Activated CD4-positive, alpha-beta memory T cell treated with anti-CD3 and anti-CD28 coated beads for 36 hours (primary cell): ENCODE data around the gene CPB2. TPM values are rescaled to one million over a fixed set of nuclear protein-coding genes. Genes with fewer than 3 reads are reported as not detected.

ENCODE experiments used
- CTCF ChIA-PET: fragments of 350-600 bp; sonication (Branson Sonifier 250); formaldehyde crosslinking; loops from one replicate; lab custom pipeline; 2021; ENCODE audit warnings: antibody characterized with exemption, inconsistent platforms; lab: Charles Lee
- POLR2A ChIA-PET: fragments of 350-600 bp; sonication (Branson Sonifier 250); formaldehyde crosslinking; loops from one replicate; lab custom pipeline; 2021; ENCODE audit warnings: antibody characterized with exemption; lab: Charles Lee
- DNase-seq: peaks from one replicate; pipeline ENCODE4 v3.0.0-alpha.2; 2020
- H3K27ac Mint-ChIP-seq: one replicate; pipeline ENCODE4 v1.8.0; 2021; ENCODE audit warnings: mixed read lengths
- H3K27me3 Mint-ChIP-seq: one replicate; pipeline ENCODE4 v1.8.0; 2021; ENCODE audit warnings: mixed read lengths
- H3K36me3 Mint-ChIP-seq: one replicate; pipeline ENCODE4 v1.8.0; 2021; ENCODE audit warnings: mixed read lengths
- H3K4me1 Mint-ChIP-seq: one replicate; pipeline ENCODE4 v1.8.0; 2021; ENCODE audit warnings: low read depth, mixed read lengths
- H3K4me3 Mint-ChIP-seq: one replicate; pipeline ENCODE4 v1.8.0; 2021; ENCODE audit warnings: mild to moderate bottlenecking, mixed read lengths
- H3K9me3 Mint-ChIP-seq: one replicate; pipeline ENCODE4 v1.8.0; 2021; ENCODE audit warnings: mixed read lengths
- intact Hi-C: fragments of 100-400 bp; cut with micrococcal nuclease; formaldehyde crosslinking; loops from one replicate; pipeline ENCODE4 v1.15.1; 2023
- total RNA-seq, 2 experiments: library from RNA; stranded (reverse); gene quantifications; one replicate each; pipeline ENCODE4 v1.2.3, GENCODE V29; 2021

Gene CPB2
- total RNA-seq, 2 experiments from 2014 or later = not detected

GRCh38 chr13:46109451-46109850 is 4.6 kb upstream of the CPB2 start:
- ChIA-PET POLR2A (no interaction called here), CTCF (interaction anchor here (1.4 kb wide), 1 partner anchor 17 kb away, joined by 5 read pairs; no protein-coding TSS in a partner anchor)
- Mint-ChIP-seq H3K4me3 (no peak overlapping the region), H3K9me3 (no peaks in the 10 kb centered on the region), H3K36me3 (no peaks in the 10 kb centered on the region), H3K27me3 (peaks cover 21% of the 10 kb centered on the region), H3K4me1 (peaks cover 7% of the 10 kb centered on the region), H3K27ac (no peak overlapping the region)
- no peak for DNase-seq
- intact Hi-C loops = no loop called here

- POLR2A ChIA-PET = no interaction called here
- H3K27ac Mint-ChIP-seq = no peak overlapping the region
- H3K36me3 Mint-ChIP-seq = no peaks in the 10 kb centered on the region
- no peak for DNase-seq
- H3K27me3 Mint-ChIP-seq = peaks cover 14% of the 10 kb centered on the region
- intact Hi-C loops = no loop called here
- H3K4me3 Mint-ChIP-seq = no peak overlapping the region
- peaks cover 7% of the 10 kb centered on the region for H3K4me1 Mint-ChIP-seq
- CTCF ChIA-PET = interaction anchor here (1.3 kb wide), 1 partner anchor 21 kb away, joined by 3 read pairs; no protein-coding TSS in a partner anchor
- no peaks in the 10 kb centered on the region for H3K9me3 Mint-ChIP-seq
These were observed 2.1 kb upstream of the CPB2 start for GRCh38 chr13:46106839-46107371.

- no peak overlapping the region for H3K27ac Mint-ChIP-seq
- no peak overlapping the region for H3K4me3 Mint-ChIP-seq
- H3K9me3 Mint-ChIP-seq = no peaks in the 10 kb centered on the region
- POLR2A ChIA-PET = no interaction called here
- CTCF ChIA-PET = no interaction called here
- peaks cover 7% of the 10 kb centered on the region for H3K4me1 Mint-ChIP-seq
- H3K36me3 Mint-ChIP-seq = no peaks in the 10 kb centered on the region
- H3K27me3 Mint-ChIP-seq = peaks cover 7% of the 10 kb centered on the region
- no peak for DNase-seq
- intact Hi-C loops = no loop called here
These were observed 1.8 kb downstream of the CPB2 start for GRCh38 chr13:46103037-46103436.

- CTCF ChIA-PET = interaction anchor here (1.0 kb wide), 1 partner anchor 20 kb away, joined by 3 read pairs; no protein-coding TSS in a partner anchor
- POLR2A ChIA-PET = no interaction called here
- no peak overlapping the region for H3K4me3 Mint-ChIP-seq
These were observed 2.6 kb downstream of the CPB2 start for GRCh38 chr13:46102255-46102605.

GRCh38 chr13:46101484-46102254 is 3.2 kb downstream of the CPB2 start:
- DNase-seq = no peak
- CTCF ChIA-PET = interaction anchor here (1.0 kb wide), 1 partner anchor 19 kb away, joined by 3 read pairs; no protein-coding TSS in a partner anchor
- no peak overlapping the region for H3K27ac Mint-ChIP-seq
- H3K36me3 Mint-ChIP-seq = no peaks in the 10 kb centered on the region
- H3K4me1 Mint-ChIP-seq = peaks cover 2% of the 10 kb centered on the region
- intact Hi-C loops = no loop called here
- POLR2A ChIA-PET = no interaction called here
- H3K27me3 Mint-ChIP-seq = peaks cover 9% of the 10 kb centered on the region
- H3K9me3 Mint-ChIP-seq = no peaks in the 10 kb centered on the region
- no peak overlapping the region for H3K4me3 Mint-ChIP-seq

More at GRCh38 chr13:46102255-46102605, 2.6 kb downstream of the CPB2 start:
- intact Hi-C loops = no loop called here
- H3K36me3 Mint-ChIP-seq = no peaks in the 10 kb centered on the region
- H3K9me3 Mint-ChIP-seq = no peaks in the 10 kb centered on the region
- no peak overlapping the region for H3K27ac Mint-ChIP-seq
- no peak for DNase-seq
- peaks cover 7% of the 10 kb centered on the region for H3K27me3 Mint-ChIP-seq
- H3K4me1 Mint-ChIP-seq = peaks cover 7% of the 10 kb centered on the region

GRCh38 chr13:46101002-46101401 is 3.8 kb downstream of the CPB2 start:
- Mint-ChIP-seq H3K36me3 (no peaks in the 10 kb centered on the region), H3K4me3 (no peak overlapping the region), H3K4me1 (no peaks in the 10 kb centered on the region), H3K9me3 (no peaks in the 10 kb centered on the region), H3K27me3 (peaks cover 9% of the 10 kb centered on the region), H3K27ac (no peak overlapping the region)
- ChIA-PET POLR2A (no interaction called here), CTCF (no interaction called here)
- intact Hi-C loops = no loop called here
- DNase-seq = no peak

GRCh38 chr13:46100191-46100815 is 4.5 kb downstream of the CPB2 start:
- POLR2A ChIA-PET = no interaction called here
- no peak for DNase-seq
- Mint-ChIP-seq H3K4me3 (no peak overlapping the region), H3K9me3 (no peaks in the 10 kb centered on the region), H3K36me3 (no peaks in the 10 kb centered on the region), H3K27ac (no peak overlapping the region), H3K4me1 (no peaks in the 10 kb centered on the region), H3K27me3 (peaks cover 8% of the 10 kb centered on the region)
- intact Hi-C loops = no loop called here
- CTCF ChIA-PET = no interaction called here

- Mint-ChIP-seq H3K4me3 (no peak overlapping the region), H3K27ac (no peak overlapping the region), H3K9me3 (no peaks in the 10 kb centered on the region), H3K36me3 (no peaks in the 10 kb centered on the region), H3K4me1 (no peaks in the 10 kb centered on the region), H3K27me3 (peaks cover 13% of the 10 kb centered on the region)
- intact Hi-C loops = no loop called here
- POLR2A ChIA-PET = no interaction called here
- CTCF ChIA-PET = no interaction called here
- no peak for DNase-seq
These were observed 7.2 kb downstream of the CPB2 start for GRCh38 chr13:46097663-46098062.

GRCh38 chr13:46097015-46097414 is 7.8 kb downstream of the CPB2 start:
- no peaks in the 10 kb centered on the region for H3K9me3 Mint-ChIP-seq
- H3K27ac Mint-ChIP-seq = no peak overlapping the region
- H3K27me3 Mint-ChIP-seq = peaks cover 17% of the 10 kb centered on the region
- H3K36me3 Mint-ChIP-seq = no peaks in the 10 kb centered on the region
- H3K4me3 Mint-ChIP-seq = no peak overlapping the region
- ChIA-PET CTCF (no interaction called here), POLR2A (no interaction called here)
- no peaks in the 10 kb centered on the region for H3K4me1 Mint-ChIP-seq
- intact Hi-C loops = no loop called here
- no peak for DNase-seq

- Mint-ChIP-seq H3K4me3 (no peak overlapping the region), H3K27me3 (peaks cover 18% of the 10 kb centered on the region), H3K36me3 (no peaks in the 10 kb centered on the region), H3K4me1 (no peaks in the 10 kb centered on the region), H3K27ac (no peak overlapping the region), H3K9me3 (no peaks in the 10 kb centered on the region)
- no peak for DNase-seq
- intact Hi-C loops = no loop called here
- ChIA-PET POLR2A (no interaction called here), CTCF (no interaction called here)
These were observed 10.4 kb downstream of the CPB2 start for GRCh38 chr13:46094478-46094877.

GRCh38 chr13:46088821-46089562 is 15.8 kb downstream of the CPB2 start:
- Mint-ChIP-seq H3K4me1 (no peaks in the 10 kb centered on the region), H3K4me3 (no peak overlapping the region), H3K9me3 (no peaks in the 10 kb centered on the region), H3K27me3 (peaks cover 10% of the 10 kb centered on the region), H3K36me3 (no peaks in the 10 kb centered on the region), H3K27ac (no peak overlapping the region)
- POLR2A ChIA-PET = no interaction called here
- CTCF ChIA-PET = interaction anchor here (1.8 kb wide), 1 partner anchor 71 kb away, joined by 4 read pairs; no protein-coding TSS in a partner anchor
- no peak for DNase-seq
- intact Hi-C loops = no loop called here

- H3K27ac Mint-ChIP-seq = no peak overlapping the region
- DNase-seq = no peak
- CTCF ChIA-PET = no interaction called here
- H3K36me3 Mint-ChIP-seq = no peaks in the 10 kb centered on the region
- H3K4me1 Mint-ChIP-seq = no peaks in the 10 kb centered on the region
- intact Hi-C loops = no loop called here
- no peaks in the 10 kb centered on the region for H3K9me3 Mint-ChIP-seq
- no peak overlapping the region for H3K4me3 Mint-ChIP-seq
- H3K27me3 Mint-ChIP-seq = peaks cover 8% of the 10 kb centered on the region
- POLR2A ChIA-PET = no interaction called here
These were observed 17.4 kb downstream of the CPB2 start for GRCh38 chr13:46087481-46087880.
